T follicular helper cell (primary cell): Measurements from ENCODE around the gene SURF4.

ENCODE experiments used
- DNase-seq: peaks from one replicate; pipeline ENCODE4 v3.0.0-alpha.2; 2020; ENCODE audit warnings: low read depth

The SURF4 gene

GRCh38 chr9:133352635-133353340 lies 23.1 kb downstream of the SURF4 start:
- no peak for DNase-seq

- DNase-seq: no peak
Measured at GRCh38 chr9:133351908-133352634, 23.8 kb downstream of the SURF4 start.

GRCh38 chr9:133351526-133351907 lies 24.3 kb downstream of the SURF4 start:
- DNase-seq: no peak

GRCh38 chr9:133349965-133350616 lies 25.8 kb downstream of the SURF4 start:
- DNase-seq: no peak

- DNase-seq: no peak
Measured at GRCh38 chr9:133348718-133349573, 26.9 kb downstream of the SURF4 start.

- peak; percentile 88 for DNase-seq
Measured at GRCh38 chr9:133347985-133348717, 27.7 kb downstream of the SURF4 start, which contains the start of the genes MED22 and RPL7A. MED22 (minus strand) TSS chr9:133348131; CDS start chr9:133346662, 1,469 bp downstream. RPL7A (plus strand) TSS chr9:133348218; CDS start chr9:133348244, 26 bp downstream.

GRCh38 chr9:133347515-133347984 lies 28.3 kb downstream of the SURF4 start:
- peak; percentile 14 for DNase-seq

GRCh38 chr9:133346021-133346785 lies 29.7 kb downstream of the SURF4 start:
- no peak for DNase-seq

GRCh38 chr9:133345596-133345995 lies 30.3 kb downstream of the SURF4 start:
- no peak for DNase-seq

GRCh38 chr9:133344979-133345378 lies 30.9 kb downstream of the SURF4 start:
- no peak for DNase-seq

- DNase-seq: no peak
Measured at GRCh38 chr9:133344071-133344470, 31.8 kb downstream of the SURF4 start.

GRCh38 chr9:133342570-133342969 lies 33.3 kb downstream of the SURF4 start:
- DNase-seq: no peak

- DNase-seq: no peak
Measured at GRCh38 chr9:133342069-133342406, 33.8 kb downstream of the SURF4 start.

- no peak for DNase-seq
Measured at GRCh38 chr9:133341369-133342068, 34.3 kb downstream of the SURF4 start.

GRCh38 chr9:133340916-133341315 lies 34.9 kb downstream of the SURF4 start:
- DNase-seq: no peak

GRCh38 chr9:133340256-133340655 lies 35.6 kb downstream of the SURF4 start:
- no peak for DNase-seq

- DNase-seq: no peak
Measured at GRCh38 chr9:133339641-133340040, 36.2 kb downstream of the SURF4 start.

GRCh38 chr9:133335924-133336811 lies 39.7 kb downstream of the SURF4 start, which contains the start of gene SURF6:
SURF6 (minus strand) TSS chr9:133336188; CDS start chr9:133336132, 56 bp downstream.
- peak; percentile 91 for DNase-seq
